ENCODE data around the gene MAP1S. TPM values are rescaled to one million over a fixed set of nuclear protein-coding genes. Genes with fewer than 3 reads are reported as not detected.

Gene MAP1S
- total RNA-seq, 1 donor from 2014 or later, result 80.5 TPM

DNA sequence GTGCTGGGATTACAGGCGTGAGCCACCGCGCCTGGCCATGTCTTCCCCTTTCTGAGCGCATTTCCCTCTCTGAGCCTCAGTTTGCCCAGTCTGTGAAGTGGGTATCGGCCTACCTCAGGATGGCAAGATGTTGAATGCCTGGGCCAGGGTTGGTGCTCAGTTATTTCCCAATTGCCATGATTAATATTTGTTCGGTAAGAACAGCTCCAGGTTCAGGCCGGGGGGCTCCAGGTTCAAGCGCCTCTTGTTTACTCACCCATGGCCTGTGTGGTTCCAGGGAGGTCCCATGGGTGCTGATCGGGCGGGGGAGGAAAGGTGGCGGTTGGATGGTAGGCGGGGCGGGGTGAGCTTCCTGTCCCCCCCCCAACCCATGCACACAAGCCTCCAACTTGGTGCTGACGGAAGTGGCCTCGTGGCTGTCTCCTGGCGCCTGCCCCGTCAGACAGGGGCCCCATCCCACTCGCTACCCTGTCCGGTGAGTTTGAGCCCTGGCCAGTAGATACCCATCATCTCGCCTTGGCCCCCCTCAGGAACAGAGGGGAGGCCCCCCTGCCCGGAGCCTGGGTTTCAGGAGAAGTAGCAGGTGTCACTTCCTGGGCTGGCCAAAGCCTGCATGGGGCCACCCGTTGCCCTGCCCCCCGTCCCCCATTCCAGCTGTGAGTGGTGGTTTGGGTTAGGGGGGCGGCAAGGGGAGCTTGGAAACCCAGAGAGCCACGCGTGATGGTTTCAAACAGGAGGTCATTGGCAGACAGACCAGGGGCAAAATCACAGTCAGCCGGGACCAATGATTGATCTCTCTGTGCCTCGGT lies 32.0 kb downstream of the MAP1S start, which contains the start of gene FCHO1:
FCHO1 (plus strand) TSS at position 375 of the 809 bp plus-strand sequence. CDS start 3,688 bp downstream, outside the sequence.
- Mint-ChIP-seq H3K4me3 (peak within 1 kb of the TSS; percentile 93), H3K27me3 (no peaks in the 10 kb centered on the region), H3K36me3 (ENCODE audit: low read depth) (peaks cover 20% of the 10 kb centered on the region), H3K4me1 (peaks cover 86% of the 10 kb centered on the region), H3K27ac (peak within 1 kb of the TSS; percentile 96), H3K9me3 (no peaks in the 10 kb centered on the region)
- TF ChIP-seq, protein P1, sequence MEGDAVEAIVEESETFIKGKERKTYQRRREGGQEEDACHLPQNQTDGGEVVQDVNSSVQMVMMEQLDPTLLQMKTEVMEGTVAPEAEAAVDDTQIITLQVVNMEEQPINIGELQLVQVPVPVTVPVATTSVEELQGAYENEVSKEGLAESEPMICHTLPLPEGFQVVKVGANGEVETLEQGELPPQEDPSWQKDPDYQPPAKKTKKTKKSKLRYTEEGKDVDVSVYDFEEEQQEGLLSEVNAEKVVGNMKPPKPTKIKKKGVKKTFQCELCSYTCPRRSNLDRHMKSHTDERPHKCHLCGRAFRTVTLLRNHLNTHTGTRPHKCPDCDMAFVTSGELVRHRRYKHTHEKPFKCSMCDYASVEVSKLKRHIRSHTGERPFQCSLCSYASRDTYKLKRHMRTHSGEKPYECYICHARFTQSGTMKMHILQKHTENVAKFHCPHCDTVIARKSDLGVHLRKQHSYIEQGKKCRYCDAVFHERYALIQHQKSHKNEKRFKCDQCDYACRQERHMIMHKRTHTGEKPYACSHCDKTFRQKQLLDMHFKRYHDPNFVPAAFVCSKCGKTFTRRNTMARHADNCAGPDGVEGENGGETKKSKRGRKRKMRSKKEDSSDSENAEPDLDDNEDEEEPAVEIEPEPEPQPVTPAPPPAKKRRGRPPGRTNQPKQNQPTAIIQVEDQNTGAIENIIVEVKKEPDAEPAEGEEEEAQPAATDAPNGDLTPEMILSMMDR (IDR thresholded peaks at IDR 0.05), result no peak
- intact Hi-C loops (cut with micrococcal nuclease), result loop anchor here (1.0 to 10.0 kb wide), 6 partner anchors 12 to 417 kb away; partner anchors contain the start of genes ANO8, ARRDC2, GTPBP3 and MAP1S
- ChIA-PET POLR2A (interaction anchor here (0.6 to 7.1 kb wide), 24 partner anchors 10 to 420 kb away, joined by 3 to 109 read pairs (median 6); partner anchors contain the start of genes BST2, CCDC124, JAK3 and MAP1S), CTCF (interaction anchor here (1.0 to 1.8 kb wide), 2 partner anchors 15 to 23 kb away, joined by 3 to 7 read pairs; no protein-coding TSS in a partner anchor)
- ATAC-seq (ENCODE audit: low read depth), result peak; percentile 61
- DNase-seq, result peak; percentile 80

DNA sequence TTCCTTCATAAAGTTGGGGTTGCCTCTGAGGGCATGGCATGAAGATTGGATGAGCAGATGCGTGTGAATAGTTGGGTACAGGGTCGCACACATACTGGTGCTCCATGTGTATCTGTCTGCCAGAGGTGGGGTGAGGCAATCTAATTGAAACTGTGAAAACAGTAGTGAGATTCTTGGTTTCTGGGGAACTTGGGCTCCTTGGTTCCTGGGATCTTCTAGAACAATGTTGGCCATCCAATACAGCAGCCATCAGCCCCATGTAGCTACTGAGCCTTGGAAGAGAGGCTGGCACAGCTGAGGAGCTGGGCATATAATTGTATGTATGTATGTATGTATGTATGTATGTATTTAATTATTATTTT lies 32.6 kb downstream of the MAP1S start:
- Mint-ChIP-seq H3K27me3 (no peaks in the 10 kb centered on the region), H3K36me3 (ENCODE audit: low read depth) (peaks cover 25% of the 10 kb centered on the region), H3K9me3 (no peaks in the 10 kb centered on the region), H3K4me3 (peak overlapping the region; percentile 93), H3K4me1 (peaks cover 87% of the 10 kb centered on the region), H3K27ac (peak overlapping the region; percentile 96)
- POLR2A ChIA-PET, result interaction anchor here (0.6 to 7.1 kb wide), 14 partner anchors 10 to 419 kb away, joined by 3 to 109 read pairs (median 10); partner anchors contain the start of genes JAK3, MAP1S, PGLS and RPL18A
- TF ChIP-seq, protein P1 (IDR thresholded peaks at IDR 0.05), result no peak
- intact Hi-C loops (cut with micrococcal nuclease), result loop anchor here (1.0 to 10.0 kb wide), 6 partner anchors 13 to 417 kb away; partner anchors contain the start of genes ANO8, ARRDC2, GTPBP3 and MAP1S
- CTCF ChIA-PET, result interaction anchor here (1.0 to 1.7 kb wide), 4 partner anchors 15 to 108 kb away, joined by 3 to 6 read pairs (median 4); partner anchors contain the start of gene RPL18A
- no peak for ATAC-seq (ENCODE audit: low read depth)
- no peak for DNase-seq

DNA sequence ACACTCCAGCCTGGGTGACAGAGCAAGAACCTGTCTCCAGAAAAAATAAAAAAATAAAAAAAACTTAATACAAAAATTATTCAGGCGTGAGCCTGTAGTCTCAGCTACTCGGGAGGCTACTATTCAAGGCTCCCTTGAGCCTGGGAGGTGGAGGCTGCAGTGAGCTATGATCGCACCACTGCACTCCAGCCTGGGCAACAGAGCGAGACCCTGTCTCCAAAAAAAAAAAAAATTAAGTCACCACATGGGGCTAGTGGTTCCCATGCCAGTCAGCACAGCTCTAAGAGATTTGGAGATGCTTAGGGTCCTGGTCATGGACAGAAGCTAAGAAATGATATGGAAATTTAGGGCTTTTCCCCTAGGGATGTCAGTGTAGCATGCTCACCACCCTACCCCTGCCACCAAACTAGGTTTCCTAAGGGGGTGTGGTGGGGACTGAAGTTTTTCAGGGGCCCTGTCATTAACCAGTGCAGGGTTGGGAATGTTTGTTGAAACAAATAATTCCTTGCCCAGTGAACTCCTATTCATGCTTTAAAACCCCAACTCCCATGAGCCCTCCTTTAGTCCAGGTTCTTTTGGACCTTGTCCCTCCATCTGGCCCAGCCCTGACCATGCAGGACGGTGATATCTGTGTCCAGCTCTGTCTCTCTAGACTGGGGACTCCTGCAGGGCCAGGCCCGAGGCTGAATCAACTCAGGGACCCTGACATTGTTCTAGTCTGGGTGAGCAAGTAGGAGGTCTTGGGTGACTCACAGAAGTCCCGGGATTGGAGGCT lies 33.8 kb downstream of the MAP1S start:
- Mint-ChIP-seq H3K27ac (no peak overlapping the region), H3K27me3 (no peaks in the 10 kb centered on the region), H3K9me3 (no peaks in the 10 kb centered on the region), H3K4me1 (peaks cover 89% of the 10 kb centered on the region), H3K4me3 (peak overlapping the region; percentile 35), H3K36me3 (ENCODE audit: low read depth) (peaks cover 31% of the 10 kb centered on the region)
- ATAC-seq (ENCODE audit: low read depth) (no peak), DNase-seq (no peak)
- POLR2A ChIA-PET, result interaction anchor here (0.5 to 7.1 kb wide), 13 partner anchors 10 to 241 kb away, joined by 3 to 109 read pairs (median 7); partner anchors contain the start of genes JAK3, MAP1S and PGLS
- TF ChIP-seq, protein P1 (IDR thresholded peaks at IDR 0.05), result no peak
- CTCF ChIA-PET, result interaction anchor here (0.7 to 3.5 kb wide), 7 partner anchors 13 to 106 kb away, joined by 3 to 50 read pairs (median 6); partner anchors contain the start of gene RPL18A
- intact Hi-C loops (cut with micrococcal nuclease), result loop anchor here (10.0 kb wide), 3 partner anchors 252 to 418 kb away; partner anchors contain the start of genes ANO8, ARRDC2, GTPBP3 and MAST3

DNA sequence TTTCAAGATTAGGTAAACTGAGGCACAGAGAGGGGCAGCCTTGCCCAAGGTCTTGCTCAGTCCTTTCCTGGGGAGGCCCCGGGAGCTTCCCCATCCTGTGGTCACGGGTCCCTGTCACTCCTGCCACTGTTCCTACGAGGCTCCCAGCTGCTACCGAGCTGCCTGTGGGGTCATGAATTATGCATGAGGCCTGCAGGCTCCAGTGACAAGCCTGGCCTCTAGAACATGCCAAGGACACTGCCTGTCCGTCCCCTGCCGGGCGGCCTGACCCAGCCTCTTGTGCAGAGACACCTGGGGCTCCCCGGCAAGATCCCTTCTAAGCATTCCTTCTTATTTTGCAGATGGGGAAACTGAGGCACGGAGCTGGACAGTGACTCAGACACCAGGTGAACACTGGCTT lies 34.7 kb downstream of the MAP1S start:
- Mint-ChIP-seq H3K4me1 (peaks cover 86% of the 10 kb centered on the region), H3K9me3 (no peaks in the 10 kb centered on the region), H3K27ac (peak overlapping the region; percentile 90), H3K27me3 (no peaks in the 10 kb centered on the region), H3K4me3 (no peak overlapping the region), H3K36me3 (ENCODE audit: low read depth) (peaks cover 40% of the 10 kb centered on the region)
- DNase-seq, result no peak
- intact Hi-C loops (cut with micrococcal nuclease), result loop anchor here (10.0 kb wide), 3 partner anchors 251 to 419 kb away; partner anchors contain the start of genes ANO8, ARRDC2, GTPBP3 and MAST3
- no peak for ATAC-seq (ENCODE audit: low read depth)
- TF ChIP-seq, protein P1 (IDR thresholded peaks at IDR 0.05), result no peak
- POLR2A ChIA-PET, result interaction anchor here (0.5 to 7.1 kb wide), 19 partner anchors 9 to 1168 kb away, joined by 3 to 109 read pairs (median 5); partner anchors contain the start of genes CCDC124, COPE, JAK3 and JUND
- CTCF ChIA-PET, result interaction anchor here (1.0 to 3.5 kb wide), 14 partner anchors 10 to 147 kb away, joined by 3 to 50 read pairs (median 12); partner anchors contain the start of genes MAP1S and RPL18A

Data from activated B cell treated with CpG ODN at 0.5 μM for 24 hours (primary cell).